Skeletal muscle tissue (tissue), 4 donors: Measurements from ENCODE around the gene NRXN2. TPM values are rescaled to one million over a fixed set of nuclear protein-coding genes. Genes with fewer than 3 reads are reported as not detected.

Experiments
- H3K27ac ChIP-seq: one replicate; pipeline ENCODE4 v1.7.0; 2013; ENCODE audit warnings: mild to moderate bottlenecking, low read depth, low read length, inconsistent platforms
- H3K27me3 ChIP-seq, 3 donors: one replicate each; pipeline ENCODE4 v1.7.0; 2013; ENCODE audit warnings: low read length in 3 of 3; ENCODE audit not compliant: control insufficient read depth in 3 of 3, insufficient read depth in 3 of 3
- H3K36me3 ChIP-seq, 3 donors: one replicate each; pipeline ENCODE4 v1.7.0; 2013; ENCODE audit warnings: low read length in 3 of 3; ENCODE audit not compliant: control insufficient read depth in 3 of 3, insufficient read depth in 3 of 3
- H3K4me1 ChIP-seq, 3 donors: one replicate each; pipeline ENCODE4 v1.7.0; 2013; ENCODE audit warnings: low read length in 3 of 3, mild to moderate bottlenecking in 3 of 3; ENCODE audit not compliant: control insufficient read depth in 3 of 3, insufficient read depth in 3 of 3
- H3K4me3 ChIP-seq, 3 donors: one replicate each; pipeline ENCODE4 v1.7.0; 2013; ENCODE audit warnings: low read length in 3 of 3
- H3K9ac ChIP-seq, 3 donors: one replicate each; pipeline ENCODE4 v1.7.0; 2013; ENCODE audit warnings: low read length in 3 of 3, mild to moderate bottlenecking in 3 of 3, moderate library complexity in 2 of 3, low read depth in 1 of 3
- H3K9me3 ChIP-seq, 3 donors: one replicate each; pipeline ENCODE4 v1.7.0; 2013; ENCODE audit warnings: low read length in 3 of 3; ENCODE audit not compliant: control insufficient read depth in 3 of 3
- total RNA-seq: library from RNA; depleted of rRNA; stranded (reverse); fragments of >200 nt; gene quantifications from one replicate; pipeline ENCODE4 v1.2.3, GENCODE V29; 2014
- donor health status: Osteomylitis.

NRXN2 gene
- total RNA-seq, 1 donor from 2014 or later, result 9.4 TPM

DNA sequence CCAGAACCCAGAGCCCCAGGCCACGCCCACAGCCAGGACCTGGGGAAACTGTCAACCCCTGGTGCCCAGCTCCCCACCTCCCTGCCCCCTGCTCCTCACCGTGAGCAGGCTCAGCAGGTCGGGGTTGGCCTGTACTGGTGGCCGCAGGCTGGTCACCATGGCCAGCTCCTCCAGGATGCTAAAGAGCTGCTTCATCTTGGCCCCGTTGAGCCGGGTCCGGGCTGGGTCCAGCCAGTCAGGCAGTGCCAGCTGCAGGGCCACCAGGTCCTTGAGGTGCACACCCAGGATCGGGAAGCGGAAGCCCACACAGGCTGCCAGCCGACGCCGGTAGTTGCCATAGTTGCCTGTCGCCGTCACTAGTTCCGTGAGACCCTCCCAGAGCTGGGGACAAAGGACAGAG, 13.7 kb upstream of the NRXN2 start:
- Histone ChIP-seq H3K4me1 (peaks cover 6 to 16% (median 6%) of the 10 kb centered on the region in 3 donors), H3K9me3 (no peaks in the 10 kb centered on the region), H3K9ac (no peak overlapping the region), H3K36me3 (peaks cover 0 to 6% (median 3%) of the 10 kb centered on the region in 3 donors), H3K27ac (no peak overlapping the region), H3K4me3 (no peak overlapping the region), H3K27me3 (no peaks in the 10 kb centered on the region)

DNA sequence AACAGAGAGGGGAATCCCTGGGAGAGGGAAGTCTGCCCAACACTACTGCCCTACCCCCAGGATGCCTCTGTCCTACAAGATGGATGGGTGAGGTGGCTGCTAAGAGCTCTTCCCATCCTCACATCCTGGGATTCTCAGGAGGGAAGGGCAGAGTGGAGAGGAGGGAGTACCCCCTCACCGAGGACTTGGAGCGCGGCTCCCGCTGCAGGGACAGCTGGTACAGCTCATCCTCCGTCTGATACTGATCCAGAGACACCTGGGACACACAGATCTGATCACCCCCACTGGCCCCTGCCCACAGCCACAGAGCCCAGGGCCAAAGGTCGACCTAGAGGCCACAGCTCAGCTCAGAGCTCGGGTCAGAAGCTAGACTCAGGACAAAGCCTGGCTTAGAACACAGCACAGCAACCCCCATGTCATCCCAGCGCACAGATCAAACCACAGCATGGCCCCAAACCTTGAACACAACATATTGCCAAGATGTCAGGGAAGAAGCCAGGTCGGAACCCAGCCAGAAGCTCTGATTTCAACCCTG, 12.8 kb upstream of the NRXN2 start:
- peaks cover 5 to 16% (median 6%) of the 10 kb centered on the region in 3 donors for H3K4me1 ChIP-seq
- H3K9ac ChIP-seq, result no peak overlapping the region
- H3K36me3 ChIP-seq, result peaks cover 0 to 8% (median 3%) of the 10 kb centered on the region in 3 donors
- no peaks in the 10 kb centered on the region for H3K9me3 ChIP-seq
- no peak overlapping the region for H3K27ac ChIP-seq
- no peak overlapping the region for H3K4me3 ChIP-seq
- H3K27me3 ChIP-seq, result no peaks in the 10 kb centered on the region

DNA sequence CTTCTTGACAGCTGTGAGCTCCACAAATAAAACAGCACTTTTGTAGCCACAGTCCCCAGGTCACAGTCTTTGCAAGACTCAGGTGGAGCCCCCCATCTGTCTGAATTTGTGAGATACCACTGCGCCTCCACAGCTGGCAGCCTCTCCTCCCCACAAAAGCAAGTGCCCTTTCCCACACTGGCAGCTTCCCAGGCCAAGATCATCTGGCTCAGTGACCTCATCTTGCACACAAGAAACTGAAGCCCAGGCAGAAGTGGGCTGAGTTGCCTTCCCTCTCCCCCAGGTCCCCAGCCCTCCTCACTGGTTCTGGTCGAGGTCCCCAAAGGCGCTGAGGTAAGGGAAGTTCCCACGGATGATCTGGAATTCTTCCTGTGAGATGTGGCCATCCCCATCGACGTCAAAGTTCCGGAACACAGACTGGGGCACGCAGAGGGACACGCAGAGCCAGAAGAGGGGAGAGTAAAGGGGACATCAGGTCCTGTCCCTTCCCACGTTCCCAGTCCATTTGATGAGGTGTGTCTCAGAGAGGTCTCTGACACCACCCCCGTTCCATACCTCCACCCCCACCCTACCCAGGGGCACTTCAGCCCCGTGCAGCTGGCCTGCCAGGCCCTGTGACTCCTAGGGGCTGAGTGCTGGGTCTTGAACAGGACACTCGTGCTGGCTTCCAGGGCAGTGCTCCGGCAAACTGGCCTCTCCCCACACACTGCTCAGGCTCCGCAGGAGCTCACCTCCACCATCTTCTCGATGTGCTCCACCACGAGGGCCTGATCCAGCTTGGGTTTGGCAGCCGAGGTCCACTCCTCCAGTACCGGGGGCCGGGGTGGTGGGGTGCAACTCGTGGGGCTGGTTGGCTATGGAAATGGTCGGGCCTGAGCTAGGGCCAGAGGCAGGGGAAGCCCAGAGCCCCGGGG, 12.1 kb upstream of the NRXN2 start:
- H3K36me3 ChIP-seq, result peaks cover 3 to 9% (median 3%) of the 10 kb centered on the region in 3 donors
- H3K27ac ChIP-seq, result no peak overlapping the region

DNA sequence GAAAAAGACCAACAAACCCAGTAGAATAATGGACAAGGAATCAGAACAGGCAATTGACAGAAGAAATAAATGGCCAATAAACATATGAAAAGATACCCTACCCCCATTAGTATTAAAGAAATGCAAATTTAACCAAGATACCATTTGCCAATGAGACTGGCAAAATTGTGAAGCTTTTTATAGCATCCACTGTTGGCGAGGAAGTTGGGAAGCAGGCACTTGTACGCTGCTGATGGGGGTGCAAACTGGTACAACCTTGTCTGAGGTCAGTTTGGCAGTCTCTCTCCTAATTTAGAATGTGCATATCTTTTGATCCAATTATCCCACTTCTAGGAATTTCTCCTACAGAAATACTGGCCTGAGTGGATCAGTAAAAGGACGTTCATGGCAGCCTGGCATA, 8.6 kb upstream of the NRXN2 start:
- H3K9me3 ChIP-seq, result no peaks in the 10 kb centered on the region
- no peak overlapping the region for H3K9ac ChIP-seq
- H3K27me3 ChIP-seq, result no peaks in the 10 kb centered on the region
- peaks cover 3 to 9% (median 6%) of the 10 kb centered on the region in 3 donors for H3K36me3 ChIP-seq
- no peak overlapping the region for H3K4me3 ChIP-seq
- peaks cover 5 to 15% (median 6%) of the 10 kb centered on the region in 3 donors for H3K4me1 ChIP-seq
- H3K27ac ChIP-seq, result no peak overlapping the region

More for the DNA sequence above, 12.1 kb upstream of the NRXN2 start:
- H3K9me3 ChIP-seq, result no peaks in the 10 kb centered on the region
- H3K4me1 ChIP-seq, result peaks cover 5 to 16% (median 6%) of the 10 kb centered on the region in 3 donors
- no peaks in the 10 kb centered on the region for H3K27me3 ChIP-seq
- no peak overlapping the region for H3K9ac ChIP-seq
- H3K4me3 ChIP-seq, result no peak overlapping the region

GRCh38 chr11:64729851-64730382, 6.9 kb upstream of the NRXN2 start:
- no peaks in the 10 kb centered on the region for H3K9me3 ChIP-seq
- H3K9ac ChIP-seq, result no peak overlapping the region
- H3K27ac ChIP-seq, result no peak overlapping the region
- H3K27me3 ChIP-seq, result no peaks in the 10 kb centered on the region
- peaks cover 0 to 3% (median 0%) of the 10 kb centered on the region in 3 donors for H3K4me1 ChIP-seq
- peaks cover 3% of the 10 kb centered on the region in 3 donors for H3K36me3 ChIP-seq
- no peak overlapping the region for H3K4me3 ChIP-seq

DNA sequence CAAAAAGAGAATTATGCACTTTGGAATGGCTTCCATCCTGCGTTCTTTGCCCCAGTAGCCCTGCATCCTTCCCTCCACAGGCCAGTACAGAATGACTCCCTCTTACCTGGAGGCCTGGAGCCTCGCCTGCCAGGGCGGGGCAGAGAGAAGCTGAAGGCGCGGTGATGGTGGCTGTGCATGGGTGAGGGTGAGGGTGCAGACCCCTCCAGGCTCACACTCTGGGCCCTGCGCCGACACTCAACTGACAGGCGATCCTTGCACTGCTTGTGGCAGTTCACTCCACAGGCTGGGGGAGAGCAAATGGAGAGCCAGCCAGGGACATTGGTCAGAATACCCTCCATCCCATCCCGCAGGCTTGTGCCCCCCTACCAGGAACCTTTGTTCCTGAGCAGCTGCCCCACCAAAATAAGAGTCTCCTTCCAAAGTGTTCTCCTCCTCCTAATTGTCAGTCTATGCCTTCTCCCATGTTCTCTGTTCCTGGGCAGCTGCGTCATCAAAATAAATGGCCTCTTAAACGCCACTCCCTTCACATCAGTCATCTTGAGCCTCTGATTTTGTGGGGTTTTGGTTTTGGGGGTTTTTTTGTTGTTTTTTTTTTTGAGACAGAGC, 5.9 kb upstream of the NRXN2 start:
- no peaks in the 10 kb centered on the region for H3K27me3 ChIP-seq
- H3K9me3 ChIP-seq, result no peaks in the 10 kb centered on the region
- no peak overlapping the region for H3K4me3 ChIP-seq
- H3K4me1 ChIP-seq, result no peaks in the 10 kb centered on the region
- H3K27ac ChIP-seq, result no peak overlapping the region
- H3K36me3 ChIP-seq, result peaks cover 3% of the 10 kb centered on the region in 3 donors
- no peak overlapping the region for H3K9ac ChIP-seq

DNA sequence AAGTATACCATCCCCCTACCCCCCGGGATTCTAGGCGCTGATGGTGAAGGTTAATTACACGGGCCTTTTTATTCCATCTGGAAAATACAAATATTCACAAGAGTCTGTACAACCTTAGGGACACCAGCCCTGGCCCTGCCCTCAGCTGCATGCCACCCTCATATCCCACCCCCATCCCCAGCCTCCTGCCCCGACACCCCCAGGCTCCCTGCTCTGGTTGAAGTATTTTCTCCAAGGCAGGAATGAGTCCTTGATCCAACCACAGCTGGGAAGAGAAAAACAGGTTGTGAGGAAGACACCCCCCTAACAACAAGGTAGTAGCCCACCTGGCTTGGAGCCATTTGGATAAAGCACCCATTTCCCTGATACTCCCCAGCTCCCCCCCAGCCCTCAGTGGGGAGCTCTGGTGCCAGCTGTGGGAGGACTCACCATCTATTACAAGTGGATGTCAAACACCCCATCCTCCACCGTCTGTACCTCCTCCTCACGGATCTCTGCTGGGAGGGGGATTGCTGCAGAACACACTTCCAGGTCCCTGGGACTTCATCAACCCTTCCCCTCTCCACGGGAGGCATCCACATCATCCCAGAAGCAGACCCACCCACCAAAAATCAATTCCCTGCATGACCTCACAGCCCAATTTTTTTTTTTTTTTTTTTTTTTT, 4.0 kb upstream of the NRXN2 start:
- H3K4me3 ChIP-seq, result no peak overlapping the region
- H3K27ac ChIP-seq, result no peak overlapping the region
- H3K9ac ChIP-seq, result no peak overlapping the region
- H3K9me3 ChIP-seq, result no peaks in the 10 kb centered on the region
- H3K4me1 ChIP-seq, result peaks cover 0 to 5% (median 4%) of the 10 kb centered on the region in 3 donors
- peaks cover 3 to 5% (median 5%) of the 10 kb centered on the region in 3 donors for H3K27me3 ChIP-seq
- H3K36me3 ChIP-seq, result peaks cover 3% of the 10 kb centered on the region in 3 donors

DNA sequence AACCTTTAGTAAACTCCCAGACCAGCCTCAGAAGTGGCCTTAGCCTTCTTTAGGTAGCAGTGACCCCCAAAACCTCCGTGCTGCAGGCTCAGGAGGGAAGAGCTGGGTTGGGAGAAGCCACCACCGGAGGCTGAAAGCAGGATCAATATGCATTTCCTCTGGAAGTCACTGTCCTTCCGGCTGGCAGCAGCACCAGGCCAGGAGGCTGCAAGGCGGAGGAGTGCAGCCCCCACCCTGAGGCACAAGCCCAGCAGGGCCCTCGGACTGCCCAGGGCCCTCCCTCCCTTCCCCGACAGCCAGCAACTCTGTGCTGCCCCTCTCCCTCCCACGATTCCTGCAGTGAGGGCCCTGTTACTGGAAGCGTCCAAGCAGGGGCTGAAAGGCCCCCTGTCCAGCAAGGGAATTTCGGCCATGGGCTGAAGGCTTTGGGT, 3.2 kb upstream of the NRXN2 start:
- peaks cover 3% of the 10 kb centered on the region in 3 donors for H3K36me3 ChIP-seq

GRCh38 chr11:64724863-64725532, 2.0 kb upstream of the NRXN2 start:
- H3K27me3 ChIP-seq, result peaks cover 22 to 23% (median 22%) of the 10 kb centered on the region in 3 donors
- H3K9me3 ChIP-seq, result no peaks in the 10 kb centered on the region
- H3K27ac ChIP-seq, result no peak overlapping the region
- H3K4me3 ChIP-seq, result no peak overlapping the region
- no peak overlapping the region for H3K9ac ChIP-seq
- H3K36me3 ChIP-seq, result peaks cover 0 to 3% (median 0%) of the 10 kb centered on the region in 3 donors
- peaks cover 0 to 5% (median 4%) of the 10 kb centered on the region in 3 donors for H3K4me1 ChIP-seq

More for the DNA sequence above, 3.2 kb upstream of the NRXN2 start:
- H3K27me3 ChIP-seq, result peaks cover 11 to 13% (median 12%) of the 10 kb centered on the region in 3 donors
- H3K9ac ChIP-seq, result no peak overlapping the region
- H3K9me3 ChIP-seq, result no peaks in the 10 kb centered on the region
- H3K4me3 ChIP-seq, result no peak overlapping the region
- H3K27ac ChIP-seq, result no peak overlapping the region
- peaks cover 0 to 5% (median 4%) of the 10 kb centered on the region in 3 donors for H3K4me1 ChIP-seq
